DMS114 treated with DMSO at 0.1 percent for 48 hours (cell line): ENCODE data around the gene RFT1.
"Not testable (repeated sequence)": the region's sequence is repeated elsewhere in the genome, so short reads cannot be mapped to it uniquely, and the experiment has no call there.

Source experiments
- DNase-seq: peaks from one replicate; lab custom pipeline; 2025; ENCODE audit not compliant: unreplicated experiment; lab: John Stamatoyannopoulos, UW

The RFT1 gene

DNA sequence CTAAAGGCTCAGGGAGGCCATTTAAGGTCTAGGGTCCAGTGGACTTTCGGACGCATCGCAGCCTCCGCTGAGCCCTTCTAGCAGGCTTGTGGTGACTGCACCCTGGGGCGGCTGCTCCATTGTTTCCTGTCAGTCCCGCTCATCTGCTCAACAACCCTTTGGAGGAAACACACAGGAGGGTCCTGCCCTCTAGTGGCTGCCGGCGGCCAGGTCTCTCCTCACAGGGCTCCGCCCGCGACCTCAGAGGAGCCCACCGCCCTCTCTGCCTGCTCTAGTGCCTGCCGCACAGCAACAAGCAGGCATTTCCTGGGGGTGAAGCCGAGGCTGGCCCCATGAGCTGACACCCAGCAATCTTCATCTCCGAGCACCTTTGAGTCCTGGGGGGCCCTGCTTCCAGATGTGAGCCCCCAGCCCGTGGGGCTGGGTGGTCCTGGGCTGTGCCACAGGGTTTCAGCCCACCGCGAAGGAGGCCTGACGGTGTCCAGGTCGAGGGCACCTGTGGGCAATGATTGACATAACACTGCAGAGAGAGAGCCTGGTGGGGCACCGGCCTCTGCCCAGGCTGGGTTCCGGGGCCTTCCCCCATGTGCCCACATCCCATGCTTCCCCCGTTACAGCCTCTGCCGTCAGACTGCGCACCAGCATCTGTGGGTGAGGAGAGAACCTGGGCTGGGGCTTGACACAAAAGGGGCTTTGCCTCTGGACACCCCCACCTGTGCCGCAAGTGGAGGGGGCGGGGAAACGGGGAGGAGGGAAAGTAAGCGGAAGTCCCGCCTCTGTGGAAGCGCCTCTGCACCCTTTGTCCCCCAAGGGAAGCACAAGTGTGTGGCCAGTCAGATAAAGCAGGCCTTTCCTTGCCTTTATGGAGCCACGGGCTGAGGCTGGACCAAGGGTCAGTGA lies 57.3 kb downstream of the RFT1 start:
- DNase-seq: peak; percentile 56

DNA sequence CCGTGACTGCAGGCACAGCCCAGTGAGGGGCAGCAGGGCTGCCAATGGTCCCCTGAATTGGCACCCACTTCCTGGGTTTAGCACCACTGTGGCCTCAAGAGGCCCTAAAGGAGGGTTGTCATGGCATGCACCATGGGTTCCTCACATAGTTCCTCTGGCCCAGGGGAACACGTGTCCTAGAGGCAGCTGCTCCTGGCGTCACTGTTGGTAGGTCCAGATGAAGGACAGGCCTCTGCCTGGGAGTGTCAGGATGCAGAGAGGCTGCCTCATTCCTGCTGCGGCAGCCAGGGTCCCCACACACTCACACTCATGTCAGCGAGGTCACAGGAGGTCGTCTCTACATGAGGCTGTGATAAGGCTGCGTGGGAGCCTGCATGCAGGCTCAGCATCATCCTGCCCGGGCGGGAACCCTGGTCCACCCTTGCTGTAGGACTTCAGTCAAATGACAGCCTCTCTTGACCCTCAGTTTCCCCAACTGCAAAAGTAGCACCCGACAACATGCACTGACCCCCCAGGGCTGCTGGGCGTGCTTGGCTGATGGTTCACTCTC lies 58.3 kb downstream of the RFT1 start:
- DNase-seq: no peak

DNA sequence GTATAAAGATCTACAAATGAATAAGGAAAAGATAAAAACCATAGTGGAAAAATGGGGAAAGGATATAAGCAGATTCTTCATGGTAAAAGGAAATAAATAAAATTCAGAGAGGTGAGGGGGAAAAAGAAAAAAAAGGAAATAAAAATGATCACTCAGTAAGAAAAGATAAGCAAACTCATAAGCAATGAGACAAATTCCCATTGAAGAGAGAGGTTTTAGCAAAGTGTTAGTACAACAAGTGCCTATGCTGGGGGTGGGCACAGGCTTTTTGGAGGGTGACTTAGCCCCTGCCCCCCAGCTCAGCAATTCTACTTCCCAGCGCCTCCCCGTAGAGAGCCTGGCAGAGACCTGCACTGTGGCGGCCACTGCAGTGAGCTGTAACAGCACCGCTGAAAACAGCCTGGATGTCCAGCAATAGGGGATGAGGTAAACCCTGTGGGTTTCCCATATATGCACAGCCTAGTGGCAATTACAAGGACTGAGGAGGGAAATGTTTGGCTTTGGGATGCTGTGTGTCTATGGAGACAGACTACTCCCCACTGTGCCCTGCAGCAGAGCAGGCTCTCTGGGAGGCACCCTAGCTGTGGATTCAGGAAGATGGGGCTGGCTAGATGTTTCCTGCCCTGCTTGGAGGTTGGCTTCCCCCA lies 60.7 kb downstream of the RFT1 start:
- peak; percentile 25 for DNase-seq

DNA sequence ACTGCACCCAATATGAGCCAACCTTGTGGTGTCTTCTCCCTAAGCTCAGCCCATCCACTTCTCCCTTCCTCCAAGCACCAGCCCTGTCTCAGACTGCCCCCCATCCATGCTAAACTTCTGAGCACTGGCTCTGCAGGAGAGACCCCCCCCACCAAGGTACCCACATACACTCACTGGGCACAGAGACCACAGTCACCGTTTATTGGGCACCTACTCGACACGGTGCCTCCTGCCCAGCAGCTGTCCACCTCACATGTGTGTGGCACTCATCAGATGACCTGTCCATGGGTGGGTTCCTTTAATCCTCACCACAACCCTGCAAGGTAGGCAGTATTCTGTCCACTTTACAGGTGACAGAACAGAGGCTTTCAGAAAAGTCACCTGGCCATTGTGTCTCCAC lies 62.1 kb downstream of the RFT1 start:
- DNase-seq: no peak

DNA sequence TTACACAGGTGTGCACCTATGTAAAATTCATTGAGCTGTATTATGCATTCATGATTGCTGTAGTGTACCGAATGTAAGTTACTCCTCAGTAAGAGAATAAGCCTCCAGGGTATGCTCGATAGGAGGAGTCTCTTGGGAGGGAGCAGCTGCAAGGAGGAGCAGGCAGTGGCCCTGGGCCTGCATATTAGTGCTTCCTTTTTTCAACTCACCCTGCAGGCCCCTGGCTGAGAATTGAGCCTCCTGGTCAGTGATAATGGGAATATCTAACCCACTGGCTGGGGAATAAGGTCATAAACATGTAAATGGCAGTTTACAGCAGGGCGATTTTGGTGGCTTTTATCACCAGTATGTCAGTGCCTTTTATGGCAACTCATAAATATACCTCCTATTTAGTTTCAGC lies 62.7 kb downstream of the RFT1 start:
- no peak for DNase-seq

DNA sequence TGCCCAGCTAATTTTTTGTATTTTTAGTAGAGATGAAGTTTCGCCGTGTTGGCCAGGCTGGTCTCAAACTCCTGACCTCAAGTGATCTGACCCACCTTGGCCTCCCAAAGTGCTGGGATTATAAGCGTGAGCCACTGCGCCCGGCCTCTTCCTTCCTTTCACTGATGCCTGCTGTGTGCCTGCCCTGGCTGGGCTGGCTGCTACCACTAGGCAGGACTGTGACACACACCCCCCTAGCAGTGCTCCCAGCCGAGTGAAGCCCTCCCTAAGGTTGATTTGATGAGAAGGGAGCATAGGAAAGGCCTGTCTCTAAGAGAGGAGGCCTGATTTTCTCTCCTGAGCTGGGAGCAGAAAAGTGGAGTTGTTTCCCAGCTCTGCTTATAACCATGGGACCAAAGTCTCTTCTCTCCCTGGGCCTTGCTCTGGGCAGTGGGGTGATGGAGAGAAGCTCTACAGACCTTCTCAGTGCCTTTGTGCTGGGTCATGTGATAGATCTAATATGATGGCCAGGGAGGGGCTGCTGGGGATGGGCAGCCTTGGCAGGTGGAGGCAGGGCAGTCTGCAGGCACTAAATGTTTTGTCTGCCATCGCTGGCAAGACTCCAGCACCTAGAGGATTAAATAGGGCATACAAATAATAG lies 64.3 kb downstream of the RFT1 start:
- no peak for DNase-seq

DNA sequence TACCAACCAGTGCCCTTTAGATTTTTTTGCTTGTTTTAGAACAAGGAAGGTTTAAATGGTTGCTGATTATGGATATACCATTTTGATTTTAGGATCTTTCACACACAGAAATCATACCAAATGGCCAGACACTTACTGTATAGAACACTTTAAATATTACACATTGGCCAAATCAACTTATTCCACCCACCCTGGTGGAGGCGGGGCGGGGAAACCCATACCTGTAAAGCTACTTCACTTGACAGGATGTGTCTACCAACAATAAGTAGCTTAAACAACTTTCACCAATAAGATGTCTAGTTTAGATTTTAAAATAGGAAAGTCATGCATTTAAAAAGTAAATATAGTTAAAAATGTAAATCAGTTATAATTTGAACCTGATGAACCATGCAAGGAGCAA lies 67.3 kb downstream of the RFT1 start:
- DNase-seq: no peak

DNA sequence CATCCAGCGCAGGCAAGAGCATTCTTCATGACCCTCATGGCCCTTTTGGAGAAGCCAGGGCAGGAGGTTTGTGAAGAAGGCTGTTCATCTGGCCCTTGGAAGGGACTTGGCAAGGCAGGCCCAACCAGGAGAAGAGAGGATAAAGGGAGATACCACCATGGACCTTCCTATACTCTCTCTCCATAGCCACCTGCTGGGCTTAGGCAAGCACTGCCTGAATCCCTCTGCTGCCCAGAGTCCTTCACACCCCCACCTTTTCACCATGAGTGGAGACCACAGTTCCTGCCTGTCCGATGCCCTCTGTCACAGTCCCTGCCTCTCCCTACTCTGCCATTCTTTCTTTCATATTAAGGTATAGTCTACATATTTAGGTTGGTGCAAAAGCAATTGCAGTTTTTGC lies 73.8 kb downstream of the RFT1 start:
- DNase-seq: peak; percentile 35

DNA sequence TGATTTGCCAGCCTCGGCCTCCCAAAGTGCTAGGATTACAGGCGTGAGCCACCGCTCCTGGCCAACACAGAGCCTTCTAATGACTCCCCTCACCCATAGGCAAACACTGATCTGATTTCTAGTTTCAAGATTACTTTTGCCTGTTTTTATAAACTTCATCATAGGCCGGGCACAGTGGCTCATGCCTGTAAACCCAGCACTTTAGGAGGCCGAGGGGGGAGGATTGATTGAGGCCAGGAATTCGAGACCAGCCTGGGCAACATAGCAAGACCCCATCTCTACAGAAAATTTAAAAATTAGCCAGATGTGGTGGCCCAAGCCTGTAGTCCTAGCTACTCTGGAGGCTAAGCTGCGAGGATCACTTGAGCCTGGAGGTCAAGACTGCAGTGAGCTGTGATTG lies 76.0 kb downstream of the RFT1 start:
- not testable (repeated sequence) for DNase-seq

DNA sequence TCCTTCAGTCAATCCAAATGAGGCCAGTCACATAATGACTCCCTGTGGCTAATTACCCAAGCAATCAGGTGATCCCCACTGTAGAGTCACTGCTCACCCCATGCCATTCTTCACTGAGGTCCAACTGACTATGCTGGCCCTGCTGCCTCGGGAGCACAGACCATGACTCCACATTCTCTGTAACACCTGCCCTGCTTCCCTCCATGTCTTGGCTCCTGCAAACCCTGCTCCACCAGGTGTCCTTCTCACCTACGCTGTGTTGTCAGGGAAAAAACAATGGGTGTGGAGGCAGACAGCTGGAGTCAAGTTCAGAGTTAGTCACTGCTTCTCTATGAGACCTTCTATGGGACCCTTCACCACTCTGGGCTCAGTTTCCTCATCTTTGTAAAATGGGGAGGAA lies 78.3 kb downstream of the RFT1 start:
- DNase-seq: no peak

DNA sequence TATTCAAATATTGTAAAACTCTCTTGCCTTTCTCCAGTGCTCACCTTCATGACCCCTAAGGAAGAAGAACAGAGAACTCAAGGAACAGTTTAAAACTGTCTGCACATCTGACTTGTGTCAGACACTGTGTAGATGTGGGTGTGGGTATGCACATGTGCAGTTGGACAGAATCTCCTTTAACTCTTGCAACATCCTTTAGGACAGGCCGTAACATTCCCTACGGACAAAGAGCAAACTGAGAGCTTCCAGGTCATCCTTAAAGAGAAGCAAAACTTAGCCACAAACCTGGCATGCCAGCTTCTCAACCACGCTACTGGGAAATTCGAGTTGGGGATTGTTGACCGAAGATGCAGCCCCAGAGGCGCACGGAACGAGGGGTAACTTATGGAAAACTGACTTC lies 80.2 kb downstream of the RFT1 start:
- no peak for DNase-seq

DNA sequence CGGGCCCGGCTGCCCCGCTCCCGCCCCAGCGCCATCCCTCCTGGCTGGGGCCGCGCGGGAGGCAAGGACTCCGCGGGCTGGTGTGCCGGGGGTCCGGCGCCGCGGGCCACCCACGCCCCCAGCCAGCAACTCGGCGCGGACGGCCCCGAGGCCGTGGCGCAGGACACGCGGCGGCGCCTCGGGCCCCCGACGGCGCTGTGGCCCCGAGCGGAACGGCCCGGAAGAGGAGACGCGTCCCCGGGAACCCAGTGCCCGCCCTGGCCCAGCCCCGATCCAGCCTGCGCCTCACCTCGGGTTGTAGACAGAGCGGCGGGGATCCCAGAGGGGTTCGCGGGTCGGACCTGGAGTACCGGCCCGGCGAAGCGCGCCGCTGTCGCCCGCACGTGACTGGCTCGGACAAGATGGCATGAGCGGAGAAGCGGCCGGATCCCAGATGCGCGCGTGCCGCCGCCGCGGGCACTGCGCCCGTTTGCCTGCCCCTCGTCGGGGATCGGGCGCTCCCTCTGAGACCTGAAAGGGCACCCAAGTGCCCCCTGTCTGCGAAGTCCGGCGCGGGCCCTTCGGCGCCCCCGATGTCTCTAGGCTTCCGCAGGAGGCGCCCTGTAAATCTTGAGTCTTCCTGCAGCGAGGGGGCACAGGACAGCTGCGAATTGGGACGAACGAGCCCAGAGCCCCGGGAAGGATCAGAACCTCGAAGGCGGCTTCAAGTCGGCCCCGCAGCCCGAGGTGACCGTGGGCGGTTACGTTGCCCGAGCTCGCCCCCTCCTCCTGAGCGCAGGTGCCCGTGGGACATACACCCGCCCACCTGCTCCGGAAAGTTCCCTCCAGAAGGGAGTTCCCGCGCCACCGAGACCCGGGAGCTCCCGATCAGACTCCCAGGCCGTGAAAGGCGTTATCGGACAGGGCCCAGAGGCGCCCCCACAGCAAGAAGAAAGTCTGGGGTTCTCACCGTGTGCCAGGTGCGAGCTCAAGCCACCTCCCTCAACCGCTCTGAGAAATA lies 83.8 kb downstream of the RFT1 start:
- DNase-seq: peak; percentile 33

DNA sequence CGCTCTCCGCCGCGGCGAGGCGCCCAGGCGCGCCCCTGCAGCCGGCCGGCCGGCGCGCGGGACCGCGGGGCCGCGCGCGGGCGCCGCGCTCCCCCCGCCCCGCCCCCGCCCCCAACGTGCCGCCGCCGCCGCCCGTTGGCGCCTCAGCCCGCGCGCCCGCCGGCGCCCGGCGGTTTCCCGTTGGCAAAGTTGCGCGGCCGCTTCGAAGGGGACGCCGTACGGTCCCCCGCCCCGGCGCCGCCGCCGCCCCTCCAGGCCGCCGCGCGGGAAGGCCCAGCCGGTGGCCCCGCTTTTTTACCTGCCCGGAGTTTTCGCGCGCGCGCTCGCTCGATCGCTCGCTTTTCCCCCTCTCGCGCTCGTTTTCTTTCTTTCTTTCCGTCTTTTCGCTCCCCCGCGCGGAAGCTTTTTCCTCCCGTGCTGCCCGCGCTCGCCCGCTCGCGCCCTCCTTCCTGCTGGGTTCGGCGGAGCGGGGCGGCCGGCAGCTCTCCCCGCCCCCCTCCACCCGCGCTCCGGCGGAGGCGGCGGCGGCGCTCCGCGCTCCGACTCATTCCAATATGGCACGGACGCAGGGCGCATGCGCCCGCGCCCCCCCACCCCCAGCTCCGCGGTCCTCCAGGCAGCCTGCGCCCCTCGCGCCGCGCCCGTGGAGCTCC lies 84.6 kb downstream of the RFT1 start, which contains the start of gene SFMBT1:
SFMBT1 (minus strand) TSS at position 556 of the 653 bp plus-strand sequence. CDS start 76,945 bp downstream, outside the sequence.
- peak; percentile 8 for DNase-seq

DNA sequence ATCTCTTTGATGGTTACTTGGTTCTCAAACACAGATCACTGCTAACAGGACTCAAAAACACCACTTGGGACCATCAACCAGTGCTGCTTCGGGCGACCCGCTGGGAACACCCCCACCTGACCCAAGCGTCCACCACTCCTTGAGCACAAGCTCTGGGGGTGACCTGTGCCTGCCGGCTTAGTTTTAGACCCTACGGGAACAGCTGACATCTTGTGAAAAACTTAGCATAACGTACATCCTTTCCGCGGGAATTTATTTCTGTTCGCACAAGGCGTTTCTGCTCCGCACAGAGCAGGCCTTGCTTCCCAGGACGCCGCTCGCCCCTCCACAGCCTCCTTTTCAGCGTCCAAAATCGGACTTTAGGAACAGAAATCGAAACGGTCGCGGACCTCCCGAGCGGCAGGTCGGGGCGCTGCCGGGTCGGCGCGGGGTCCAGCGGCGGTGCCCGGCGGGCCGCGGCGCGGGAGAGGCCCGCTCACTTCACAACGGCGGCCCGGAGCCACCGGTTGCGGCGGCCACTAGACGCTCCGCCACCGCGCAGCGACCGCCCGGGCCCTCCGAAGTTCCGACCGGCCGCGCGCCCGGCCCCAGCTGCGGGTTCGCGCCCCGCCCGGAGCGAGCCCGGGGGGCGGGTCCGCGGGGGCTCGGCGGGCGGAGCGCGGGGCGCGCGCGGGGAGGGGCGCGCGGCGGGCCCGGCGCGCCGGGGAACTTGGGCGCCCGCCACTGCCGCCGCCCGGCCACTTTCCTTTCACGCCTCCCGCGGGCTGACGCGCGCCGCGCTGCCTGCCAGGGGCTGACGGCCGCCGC lies 85.3 kb downstream of the RFT1 start:
- peak; percentile 30 for DNase-seq

DNA sequence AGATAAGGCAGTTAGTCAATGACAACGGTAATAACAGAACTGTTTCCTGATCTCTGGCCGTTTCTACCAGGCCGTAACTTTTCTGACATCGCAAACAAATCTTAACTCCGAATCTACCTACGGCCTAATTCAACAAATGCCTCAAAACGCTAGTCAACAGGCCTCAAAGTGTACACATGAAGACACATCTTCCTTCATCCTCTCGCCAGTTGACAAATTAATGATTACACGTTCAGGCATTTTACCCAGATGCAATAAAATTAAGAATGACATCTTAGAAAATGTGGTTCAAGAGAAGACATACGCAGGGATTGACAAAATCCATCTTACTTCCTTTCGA lies 85.9 kb downstream of the RFT1 start:
- DNase-seq: no peak

DNA sequence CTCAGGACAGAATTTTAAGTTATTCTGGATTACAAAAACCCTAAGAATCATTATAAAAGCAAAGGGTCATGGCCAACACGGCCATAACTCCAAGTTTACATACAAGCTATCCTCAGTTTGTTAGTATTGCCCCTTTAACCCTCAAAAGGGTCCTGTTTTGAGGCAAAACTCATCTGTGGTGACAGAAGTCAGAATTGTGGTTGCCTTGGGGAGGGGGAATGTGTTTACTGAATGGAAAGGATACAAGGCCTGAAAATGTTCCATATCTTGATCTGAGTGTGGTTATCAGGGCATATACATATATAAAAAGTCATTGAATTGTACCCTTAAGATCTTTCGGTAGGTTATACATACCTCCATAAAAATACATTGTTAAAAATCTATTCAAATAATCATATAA lies 86.5 kb downstream of the RFT1 start:
- no peak for DNase-seq

DNA sequence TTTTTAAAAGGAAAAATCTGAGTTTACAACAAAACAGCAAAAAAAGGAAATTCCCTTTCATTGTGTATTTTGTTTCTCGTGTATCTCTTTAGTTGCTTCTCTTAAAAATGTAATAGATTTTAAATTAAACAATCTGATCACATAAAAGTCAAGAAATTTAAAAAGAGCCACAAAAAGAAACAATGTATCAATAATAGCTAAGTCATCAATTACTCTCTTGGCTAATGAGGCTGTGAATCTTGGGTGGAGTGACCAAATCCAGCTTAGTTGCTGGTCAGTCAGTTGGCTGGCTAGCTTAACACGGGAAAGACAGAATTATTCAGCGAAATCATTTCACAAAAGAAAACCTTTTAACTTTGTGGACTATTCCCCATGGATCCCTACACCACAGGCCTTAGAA lies 87.6 kb downstream of the RFT1 start:
- DNase-seq: no peak

DNA sequence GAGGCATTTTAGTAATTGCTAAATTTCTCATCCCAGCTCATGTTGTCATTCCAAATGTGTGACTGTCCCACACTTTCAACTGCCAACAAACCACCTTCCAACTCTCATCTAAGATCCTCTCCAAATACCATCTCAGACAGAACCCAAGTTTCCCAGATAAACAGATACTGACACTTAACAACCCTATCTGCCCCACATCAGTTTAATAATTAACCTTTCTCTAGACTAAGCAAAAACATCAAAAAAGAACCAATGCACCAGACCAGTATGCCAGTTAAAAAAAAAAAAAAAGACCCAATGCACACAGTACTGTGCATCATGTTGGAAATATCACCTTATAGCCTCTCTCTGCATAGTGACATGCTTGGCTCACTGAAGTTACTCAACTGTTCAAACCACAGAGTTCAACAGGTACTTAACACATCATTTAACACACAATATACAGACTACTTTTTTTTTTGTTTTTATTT lies 89.8 kb downstream of the RFT1 start:
- no peak for DNase-seq

DNA sequence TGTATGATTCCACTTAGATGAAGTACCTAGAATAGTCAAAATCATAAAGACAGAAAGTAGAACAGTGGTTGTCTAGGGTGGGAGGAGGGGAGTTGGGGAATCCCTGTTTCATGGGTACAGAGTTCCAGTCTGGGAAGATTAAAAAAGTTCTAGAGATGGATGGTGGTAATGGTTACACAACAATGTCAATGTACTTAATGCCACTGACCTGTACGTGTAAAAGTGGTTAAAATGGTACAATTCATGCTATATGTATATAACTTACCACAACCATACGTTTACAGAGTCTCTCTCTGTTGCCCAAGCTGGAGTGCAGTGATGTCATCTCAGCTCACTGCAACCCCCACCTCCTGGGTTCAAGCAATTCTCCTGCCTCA lies 90.9 kb downstream of the RFT1 start:
- no peak for DNase-seq
